Stimulated activated CD8-positive, alpha-beta memory T cell treated with anti-CD3 and anti-CD28 coated beads, Interleukin-15, amount 100 ng/mL, for 48 hours (primary cell): Measurements from ENCODE around the gene HNRNPDL.
"Not testable (repeated sequence)": the region's sequence is repeated elsewhere in the genome, so short reads cannot be mapped to it uniquely, and the experiment has no call there.

ENCODE experiments used
- DNase-seq, 2 donors: peaks; one replicate each; pipeline ENCODE4 v3.0.0-alpha.2; 2020; ENCODE audit warnings: low read depth in 2 of 2

The HNRNPDL gene

DNA sequence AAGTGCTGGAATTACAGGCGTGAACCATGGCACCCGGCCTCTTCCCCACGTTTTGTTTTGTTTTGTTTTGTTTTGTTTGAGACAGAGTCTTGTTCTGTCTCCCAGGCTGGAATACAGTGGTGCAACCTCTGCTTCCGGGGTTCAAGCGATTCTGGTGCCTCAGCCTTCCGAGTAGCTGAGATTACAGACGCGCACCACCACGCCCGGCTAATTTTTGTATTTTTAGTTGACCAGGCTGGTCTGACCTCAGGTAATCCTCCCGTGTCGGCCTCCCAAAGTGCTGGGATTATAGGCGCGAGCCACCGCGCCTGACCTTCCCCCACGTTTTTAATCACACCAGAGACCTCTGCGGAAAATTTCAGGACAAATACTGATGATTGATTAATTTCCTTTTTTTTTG is 2.3 kb upstream of the HNRNPDL start:
- no peak for DNase-seq

GRCh38 chr4:82431831-82432230 is 1.6 kb upstream of the HNRNPDL start:
- no peak for DNase-seq

GRCh38 chr4:82430964-82431745 is 893 bp upstream of the HNRNPDL start:
- DNase-seq: no peak

DNA sequence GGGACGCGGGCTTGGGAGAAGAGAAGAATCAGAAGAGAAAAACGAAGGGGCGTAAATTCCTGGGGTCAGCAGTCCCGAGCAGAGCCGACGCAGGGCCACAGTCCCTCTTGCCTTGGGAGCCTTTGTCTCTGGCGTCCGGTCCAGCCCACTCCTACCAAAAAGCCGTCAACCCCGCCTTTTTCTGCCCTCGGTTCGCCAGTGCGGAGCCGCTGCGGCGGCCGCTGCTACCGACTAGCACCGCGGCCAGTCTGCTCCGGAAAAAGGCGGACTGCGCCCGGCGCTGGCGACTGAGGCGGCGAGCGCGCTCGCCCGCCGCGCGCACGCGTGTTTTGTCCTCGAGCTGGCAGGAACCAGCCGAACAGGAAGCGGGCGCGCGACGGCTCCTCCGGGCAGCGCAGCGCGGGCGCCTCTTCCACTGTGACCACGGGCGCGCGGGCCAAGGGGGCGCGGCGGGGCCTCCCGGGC is 502 bp downstream of the HNRNPDL start:
- no peak for DNase-seq

DNA sequence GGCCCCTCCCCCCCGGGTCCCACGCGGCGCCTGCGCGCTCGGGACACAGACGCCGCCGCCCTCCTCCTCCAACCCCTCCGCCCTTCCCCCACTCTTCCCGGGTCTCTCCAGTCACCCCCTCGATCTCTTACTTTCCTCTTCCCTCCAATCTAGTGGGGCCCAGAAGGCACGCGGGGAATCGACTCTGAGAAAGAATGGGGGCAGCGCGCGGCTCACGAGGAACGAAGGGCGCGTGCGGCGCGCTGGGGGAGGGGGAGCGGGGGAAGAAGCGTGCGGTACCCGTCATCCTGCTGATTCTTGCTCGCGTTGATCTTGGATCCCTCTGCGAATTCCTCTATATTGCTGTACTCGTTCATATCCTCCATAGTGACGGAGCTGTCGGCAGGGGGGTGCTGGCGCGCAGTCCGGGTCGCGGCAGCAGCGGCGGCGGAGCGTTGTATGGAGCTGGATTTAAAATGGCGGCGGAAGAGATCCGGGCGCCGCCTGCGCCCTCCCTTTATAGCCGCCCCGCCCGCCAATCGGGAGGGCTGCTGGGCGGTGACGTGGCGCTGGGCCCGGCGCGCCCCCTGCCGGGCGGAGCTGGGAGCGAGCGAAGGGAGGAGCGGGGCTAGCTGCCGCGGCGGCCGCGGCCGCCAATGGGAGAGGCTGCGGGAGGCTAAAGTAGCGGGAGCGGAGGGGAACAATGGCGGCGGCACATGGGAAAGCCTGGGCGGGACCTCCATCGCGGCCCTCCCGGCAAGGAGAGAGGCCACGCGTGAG is 1.1 kb downstream of the HNRNPDL start:
- peak; percentile 87 to 90 for DNase-seq

GRCh38 chr4:82428526-82428968 is 1.7 kb downstream of the HNRNPDL start:
- no peak for DNase-seq

DNA sequence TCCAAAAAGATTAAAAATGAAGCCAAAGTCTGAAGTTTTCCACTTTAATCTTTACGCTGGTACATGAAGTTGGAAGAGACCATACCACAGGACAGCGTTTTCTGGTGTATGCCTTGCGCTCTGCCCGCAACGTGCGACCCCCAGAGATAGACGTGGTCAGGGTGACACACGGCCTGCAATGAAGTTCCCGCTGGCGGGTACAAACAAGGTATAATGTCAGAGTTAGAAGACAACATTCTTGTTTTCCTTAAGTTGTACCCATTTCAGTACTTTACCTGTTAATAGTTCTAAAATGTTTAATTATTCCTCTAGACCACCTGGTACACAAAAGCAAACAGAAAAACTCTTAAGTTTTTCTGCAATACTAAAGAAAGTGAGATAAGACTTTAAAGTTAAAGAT is 4.8 kb downstream of the HNRNPDL start:
- no peak for DNase-seq

DNA sequence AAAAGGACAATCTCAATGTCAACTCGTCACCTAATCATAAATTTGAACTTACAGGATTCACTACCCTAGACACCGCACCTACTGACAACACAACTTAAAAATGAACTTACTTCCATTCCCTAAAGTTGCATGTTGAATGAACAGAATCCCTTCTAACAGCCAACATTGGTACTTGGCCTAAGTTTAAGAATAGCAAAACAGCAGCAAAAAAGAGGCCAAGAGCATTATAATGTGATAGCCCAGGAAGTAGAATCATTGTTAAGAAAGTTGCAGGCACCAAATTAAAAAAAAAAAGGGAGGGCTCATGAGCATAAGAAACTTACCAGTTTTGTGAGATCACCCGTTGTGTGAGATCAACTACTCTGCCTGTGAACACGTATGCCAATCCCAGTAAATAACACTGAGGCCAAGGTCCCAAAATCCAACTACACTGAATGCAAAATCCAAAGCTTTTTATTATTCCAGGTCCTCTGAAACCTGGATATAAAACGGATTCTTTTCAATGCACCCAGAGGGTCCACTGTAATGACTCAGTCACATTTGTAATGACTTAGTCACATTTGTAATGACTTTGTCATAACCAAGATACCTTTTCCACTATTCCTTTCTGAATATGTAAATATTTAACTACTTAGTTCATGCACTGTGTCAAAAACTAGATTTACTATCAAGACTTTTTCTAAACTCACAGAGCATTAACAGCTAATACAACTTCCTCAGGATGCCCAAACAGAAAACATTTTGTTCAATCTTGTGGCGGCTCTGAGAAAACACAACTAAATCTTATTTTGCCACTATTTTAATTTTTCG is 6.8 kb downstream of the HNRNPDL start:
- DNase-seq: no peak

GRCh38 chr4:82422616-82423015 is 7.6 kb downstream of the HNRNPDL start:
- DNase-seq: no peak

DNA sequence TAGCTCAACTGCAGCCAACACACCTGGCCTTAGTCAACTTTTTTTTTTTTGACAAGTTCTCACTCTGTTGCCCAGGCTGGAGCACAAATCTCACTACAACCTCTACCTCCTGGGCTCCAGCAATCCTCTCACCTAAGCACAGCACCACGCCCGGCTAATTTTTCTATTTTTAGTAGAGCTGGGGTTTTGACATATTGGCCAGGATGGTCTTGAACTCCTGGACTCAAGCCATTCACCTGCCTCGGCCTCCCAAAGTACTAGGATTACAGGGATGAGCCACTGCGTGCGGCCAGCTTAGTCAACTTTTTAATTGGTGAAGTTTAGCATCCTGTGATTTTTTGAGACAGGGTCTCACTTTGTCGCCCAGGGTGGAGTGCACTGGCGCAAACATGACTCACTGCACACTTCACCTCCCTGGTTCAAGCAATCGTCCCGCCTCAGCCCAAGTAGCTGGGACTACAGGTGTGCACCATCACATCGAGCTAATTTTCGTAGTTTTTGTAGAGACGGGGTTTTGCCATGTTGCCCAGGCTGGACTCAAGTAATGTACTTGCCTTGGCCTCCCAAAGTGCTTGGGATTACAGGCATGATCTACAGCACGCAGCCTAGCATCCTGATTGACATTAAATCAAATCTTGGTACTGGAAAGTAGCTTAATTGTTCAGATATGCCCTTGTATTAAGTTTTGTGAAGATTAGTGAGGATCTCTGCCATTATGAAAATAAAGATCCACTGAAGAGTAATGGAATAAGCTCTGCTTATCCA is 8.3 kb downstream of the HNRNPDL start:
- DNase-seq: no peak

GRCh38 chr4:82419451-82419850 is 10.8 kb downstream of the HNRNPDL start:
- DNase-seq: no peak

- DNase-seq: no peak
Observed at GRCh38 chr4:82415922-82416365, 14.3 kb downstream of the HNRNPDL start.

DNA sequence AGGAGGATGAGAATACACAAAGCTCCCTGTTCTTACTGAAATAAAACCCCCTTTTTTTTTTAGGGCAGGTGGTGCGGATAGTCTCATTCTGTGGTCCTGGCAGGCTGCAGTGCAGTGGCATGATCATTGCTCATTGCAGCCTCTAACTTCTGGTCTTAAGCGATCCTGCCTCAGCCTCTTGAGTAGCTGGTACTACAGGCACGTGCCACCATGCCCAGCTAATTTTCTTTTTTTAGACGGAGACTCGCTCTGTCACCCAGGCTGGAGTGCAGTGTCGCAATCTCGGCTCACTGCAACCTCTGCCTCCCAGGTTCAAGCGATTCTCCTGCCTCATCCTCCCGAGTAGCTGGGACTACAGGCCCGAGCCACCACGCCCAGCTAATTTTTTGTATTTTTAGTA is 15.2 kb downstream of the HNRNPDL start:
- DNase-seq: not testable (repeated sequence)

DNA sequence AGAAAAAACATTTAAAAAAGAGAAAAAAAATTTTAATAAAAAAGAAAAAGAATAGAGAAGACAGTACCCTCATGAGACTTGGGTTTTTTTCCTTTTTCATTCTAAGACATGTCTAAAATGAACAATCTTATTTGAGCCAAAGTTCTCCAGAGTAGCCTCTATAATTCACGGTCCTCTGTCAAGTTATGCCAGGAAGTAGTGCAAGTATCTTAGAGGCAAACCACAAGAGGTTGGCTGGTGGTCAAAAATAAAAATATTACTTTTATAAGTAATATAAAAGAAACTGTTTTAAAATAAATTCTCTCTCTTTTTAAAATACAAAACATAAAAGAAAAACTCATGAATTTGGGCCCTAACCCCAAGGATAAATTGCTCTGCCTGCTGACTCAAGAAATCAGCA is 26.5 kb downstream of the HNRNPDL start:
- no peak for DNase-seq

- DNase-seq: no peak
Observed at GRCh38 chr4:82402196-82402775, 28.0 kb downstream of the HNRNPDL start.

DNA sequence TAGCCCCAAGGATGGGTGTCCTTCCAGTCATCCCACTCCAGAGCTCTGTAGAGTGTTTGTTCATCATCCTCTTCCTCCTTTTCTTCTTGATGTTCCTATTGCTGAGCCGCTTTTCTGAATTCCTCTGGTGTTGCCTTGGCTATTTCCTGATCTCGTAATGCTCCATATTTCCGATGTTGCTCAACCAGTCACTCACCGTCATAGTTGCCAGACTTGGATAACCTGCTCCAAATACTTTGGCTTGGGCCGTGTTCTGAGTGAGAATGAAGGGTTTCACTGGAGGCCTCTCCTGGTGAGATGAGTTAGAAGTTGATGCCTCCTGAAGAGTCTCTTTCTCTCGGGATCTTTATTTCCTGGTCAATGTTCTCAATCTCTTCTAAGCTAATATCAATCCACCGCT is 28.7 kb downstream of the HNRNPDL start:
- DNase-seq: no peak

GRCh38 chr4:82398263-82398662 is 32.0 kb downstream of the HNRNPDL start:
- no peak for DNase-seq

- no peak for DNase-seq
Observed at GRCh38 chr4:82397527-82397926, 32.7 kb downstream of the HNRNPDL start.

- no peak for DNase-seq
Observed at GRCh38 chr4:82394896-82395295, 35.4 kb downstream of the HNRNPDL start.

DNA sequence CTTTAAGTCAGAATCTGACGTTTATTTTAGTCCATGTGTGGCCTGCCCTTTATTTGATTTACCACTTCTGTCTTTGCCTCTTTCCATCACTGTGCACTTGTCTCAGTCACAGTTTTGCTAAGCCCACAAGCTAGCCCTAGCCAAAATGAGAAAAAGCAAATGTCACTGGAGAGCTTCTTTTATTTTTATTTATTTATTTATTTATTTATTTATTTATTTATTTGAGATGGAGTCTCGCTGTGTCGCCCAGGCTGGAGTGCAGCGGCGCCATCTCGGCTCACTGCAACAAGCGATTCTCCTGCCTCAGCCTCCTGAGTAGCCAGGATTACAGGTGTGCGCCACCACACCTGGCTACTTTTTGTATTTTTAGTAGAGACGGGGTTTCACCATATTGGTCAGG is 40.2 kb downstream of the HNRNPDL start:
- DNase-seq: not testable (repeated sequence)

- no peak for DNase-seq
Observed at GRCh38 chr4:82388405-82388804, 41.9 kb downstream of the HNRNPDL start.
